NOMO-1 treated with dmso at 0.1 percent for 144 hours (cell line): ENCODE measurements around the gene OR52K1.

ENCODE experiments used
- DNase-seq: peaks from one replicate; lab custom pipeline; 2025; ENCODE audit not compliant: unreplicated experiment; lab: John Stamatoyannopoulos, UW

OR52K1 gene

DNA sequence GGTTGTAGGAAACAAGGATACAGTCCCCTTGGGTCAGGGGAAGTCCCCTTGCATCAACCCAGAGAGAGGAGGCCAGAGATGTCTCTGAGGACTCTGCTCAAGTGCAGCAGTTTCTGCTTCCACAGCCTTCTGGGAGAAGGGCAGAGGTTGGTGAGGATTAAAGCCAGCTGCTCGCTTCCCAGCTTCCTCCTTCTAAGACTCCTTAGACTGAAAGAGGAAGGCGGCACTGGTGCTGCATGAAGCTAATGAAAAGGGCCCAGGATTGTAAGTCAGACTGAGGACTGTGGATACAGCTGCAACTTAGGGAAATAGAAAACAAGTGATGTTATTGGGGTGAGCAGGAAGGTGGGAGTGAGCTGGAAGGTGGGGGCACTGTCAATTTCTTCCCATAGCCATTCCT is at the start of gene OR52K1:
TSS of gene OR52K1 (plus strand) at position 202 of the 400 bp plus-strand sequence. CDS start 6,255 bp downstream, outside the sequence.
- DNase-seq: peak; percentile 26

GRCh38 chr11:4433856-4434255 is 48.6 kb upstream of the OR52K1 start:
- no peak for DNase-seq

GRCh38 chr11:4436411-4436810 is 46.0 kb upstream of the OR52K1 start:
- no peak for DNase-seq

DNA sequence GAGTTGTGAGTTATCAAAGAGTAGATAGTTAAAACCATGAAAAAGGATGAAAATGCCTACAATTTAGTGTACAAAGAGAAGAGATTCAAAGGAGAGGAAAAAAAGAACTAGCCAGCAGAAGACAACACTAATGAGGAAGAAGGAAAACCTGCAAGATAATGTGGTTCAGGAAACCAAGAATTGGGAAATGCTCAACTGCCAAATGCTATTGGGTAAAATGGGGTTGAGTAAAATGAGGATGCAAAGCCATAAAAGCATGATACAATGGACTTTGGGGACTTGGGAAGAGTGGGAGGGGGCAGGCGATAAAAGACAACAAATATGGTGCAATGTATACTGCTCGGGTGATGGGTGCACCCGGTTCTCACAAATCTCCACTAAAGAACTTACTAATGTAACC is 40.9 kb upstream of the OR52K1 start:
- DNase-seq: peak; percentile 67

- DNase-seq: no peak
Observed at GRCh38 chr11:4443232-4443891, 39.1 kb upstream of the OR52K1 start.

- DNase-seq: no peak
Observed at GRCh38 chr11:4448995-4449394, 33.5 kb upstream of the OR52K1 start, which contains the start of gene OR52K2. OR52K2 (plus strand) TSS chr11:4449295; CDS start chr11:4449340, 45 bp downstream.

- no peak for DNase-seq
Observed at GRCh38 chr11:4453118-4453517, 29.3 kb upstream of the OR52K1 start.

- no peak for DNase-seq
Observed at GRCh38 chr11:4454021-4454420, 28.4 kb upstream of the OR52K1 start.

- DNase-seq: peak; percentile 96
Observed at GRCh38 chr11:4455419-4455818, 27.0 kb upstream of the OR52K1 start.

DNA sequence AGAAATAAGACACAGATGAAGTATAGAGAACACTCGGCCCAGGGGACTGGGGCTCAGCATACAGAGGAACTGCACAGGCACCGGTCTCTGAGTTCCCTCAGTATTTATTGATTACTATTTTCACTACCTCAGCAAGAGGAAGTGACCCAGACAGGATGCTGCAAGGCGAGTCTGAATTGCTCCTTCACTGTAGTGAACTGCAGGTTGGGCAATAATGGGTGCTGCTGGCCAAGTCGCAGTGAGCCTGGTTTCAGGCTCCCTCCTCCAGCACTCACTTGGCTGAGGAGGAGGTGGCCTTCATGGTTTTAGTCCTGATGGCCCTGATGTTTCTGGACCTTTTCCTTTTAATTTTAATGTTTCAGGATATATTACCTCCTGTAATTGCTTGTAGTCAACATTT is 22.9 kb upstream of the OR52K1 start:
- peak; percentile 74 for DNase-seq

DNA sequence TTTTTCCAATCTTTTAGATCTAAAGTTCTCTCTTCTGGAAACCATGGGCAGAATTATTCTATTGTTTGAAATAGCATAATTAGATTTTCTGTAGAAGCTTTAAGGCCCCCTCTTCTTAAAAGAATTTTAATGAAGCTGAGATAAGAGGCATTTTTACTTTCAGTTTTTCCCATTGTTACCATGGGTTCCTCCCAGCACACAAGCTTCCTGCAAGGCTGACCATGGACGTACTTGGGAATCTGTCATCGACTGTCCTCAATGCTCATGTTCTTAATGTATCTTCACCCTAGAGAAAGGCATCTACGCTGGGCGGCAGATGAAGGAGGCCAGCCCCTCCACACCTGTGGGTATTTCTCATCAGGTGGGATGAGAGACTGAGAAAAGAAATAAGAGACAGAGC is 22.3 kb upstream of the OR52K1 start:
- no peak for DNase-seq

DNA sequence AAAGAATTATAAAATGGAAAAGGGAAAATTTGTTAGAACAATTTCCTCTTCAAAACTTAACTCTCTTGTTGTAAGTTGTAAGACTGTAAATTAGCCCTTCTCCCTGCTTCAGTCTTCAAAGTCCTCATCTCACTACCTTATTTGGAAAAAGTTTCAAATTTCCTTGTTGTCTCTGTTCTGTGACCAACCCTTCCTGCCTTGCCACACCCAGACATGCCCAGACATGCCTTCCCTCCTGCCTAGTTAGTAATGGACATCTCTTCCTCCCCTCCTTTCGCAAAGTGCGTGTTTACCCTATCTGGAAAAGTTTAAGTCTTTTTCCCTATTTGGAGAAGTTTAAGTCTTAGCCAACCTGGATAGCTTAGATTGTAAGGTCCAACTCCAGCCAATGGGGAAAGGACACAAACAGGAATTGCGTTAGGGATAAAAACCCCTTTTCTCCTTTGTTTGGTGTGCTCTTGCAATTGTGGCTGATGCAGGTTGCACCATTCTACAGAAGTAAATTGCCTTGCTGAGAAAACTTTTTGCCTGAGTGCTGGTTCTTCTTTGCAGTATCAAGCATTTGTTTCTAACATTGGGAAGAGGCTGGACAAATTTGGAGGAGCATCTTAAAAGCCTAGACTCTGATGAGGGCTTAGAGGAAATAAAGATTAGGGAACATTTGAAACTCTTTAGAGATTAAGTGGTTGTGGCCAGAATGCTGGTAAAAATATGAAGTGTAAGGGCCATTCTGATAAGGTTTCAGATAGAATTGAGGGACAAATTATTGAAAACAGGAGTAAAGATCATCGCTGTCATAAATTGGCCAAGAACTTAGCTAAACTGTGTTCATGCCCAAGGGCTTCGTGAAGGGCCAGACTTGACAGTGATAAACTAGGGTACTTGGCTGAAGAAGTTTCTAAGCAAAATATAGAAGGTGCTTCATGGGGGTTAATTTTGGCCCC is 18.0 kb upstream of the OR52K1 start:
- DNase-seq: no peak

DNA sequence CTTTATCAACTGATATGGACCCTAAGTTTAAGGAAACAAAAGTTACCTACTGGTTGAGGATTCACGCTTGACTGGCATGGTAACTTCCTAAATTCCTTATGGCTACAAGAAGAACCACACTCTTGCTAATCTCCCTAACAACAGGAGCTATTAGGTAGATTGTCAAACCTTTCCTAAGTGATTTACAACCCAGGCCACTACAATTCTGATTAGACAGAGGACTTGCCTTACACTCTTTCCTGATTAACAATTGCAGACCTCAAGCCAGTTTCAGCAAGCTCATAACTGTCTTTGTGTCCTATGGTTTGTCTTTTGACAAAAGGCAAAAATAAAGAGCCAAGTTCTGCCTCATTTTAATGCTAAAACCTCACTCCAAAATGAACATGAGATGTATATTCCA is 17.0 kb upstream of the OR52K1 start:
- DNase-seq: no peak

DNA sequence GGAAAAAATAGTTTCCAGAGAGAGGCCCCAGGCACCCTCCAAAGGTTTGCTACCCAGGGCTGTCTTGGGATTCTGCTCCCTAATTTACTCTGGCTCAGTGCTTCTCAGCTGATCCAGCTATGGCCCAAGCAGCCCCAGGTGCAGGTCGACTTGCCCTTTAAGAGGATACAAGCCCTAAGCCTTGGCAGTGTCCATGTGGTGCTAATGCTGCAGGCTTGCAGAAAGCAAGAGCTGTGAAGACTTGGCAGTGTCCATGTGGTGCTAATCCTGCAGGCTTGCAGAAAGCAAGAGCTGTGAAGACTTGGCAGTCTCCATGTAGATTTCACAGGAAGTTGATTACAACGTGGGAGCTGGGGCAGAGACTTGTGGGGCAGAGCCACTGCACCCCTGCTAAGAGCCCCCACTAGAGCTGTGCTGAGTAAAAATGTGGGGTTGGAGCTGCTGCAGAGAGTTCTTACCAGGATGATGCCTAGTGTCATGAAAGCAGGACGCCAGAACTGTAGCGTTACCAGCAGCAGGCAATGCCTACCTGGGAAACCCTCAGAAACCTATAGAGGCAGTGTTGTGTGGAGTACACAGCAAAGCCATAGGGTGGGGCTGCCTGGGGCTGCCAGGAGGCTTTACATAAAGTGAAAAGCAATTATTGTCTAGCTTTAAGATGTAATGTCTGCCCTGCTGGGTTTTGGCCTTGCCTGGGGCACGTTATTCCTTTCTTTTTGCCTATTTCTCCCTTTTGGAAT is 16.1 kb upstream of the OR52K1 start:
- no peak for DNase-seq

GRCh38 chr11:4466871-4467442 is 15.5 kb upstream of the OR52K1 start:
- peak; percentile 42 for DNase-seq

DNA sequence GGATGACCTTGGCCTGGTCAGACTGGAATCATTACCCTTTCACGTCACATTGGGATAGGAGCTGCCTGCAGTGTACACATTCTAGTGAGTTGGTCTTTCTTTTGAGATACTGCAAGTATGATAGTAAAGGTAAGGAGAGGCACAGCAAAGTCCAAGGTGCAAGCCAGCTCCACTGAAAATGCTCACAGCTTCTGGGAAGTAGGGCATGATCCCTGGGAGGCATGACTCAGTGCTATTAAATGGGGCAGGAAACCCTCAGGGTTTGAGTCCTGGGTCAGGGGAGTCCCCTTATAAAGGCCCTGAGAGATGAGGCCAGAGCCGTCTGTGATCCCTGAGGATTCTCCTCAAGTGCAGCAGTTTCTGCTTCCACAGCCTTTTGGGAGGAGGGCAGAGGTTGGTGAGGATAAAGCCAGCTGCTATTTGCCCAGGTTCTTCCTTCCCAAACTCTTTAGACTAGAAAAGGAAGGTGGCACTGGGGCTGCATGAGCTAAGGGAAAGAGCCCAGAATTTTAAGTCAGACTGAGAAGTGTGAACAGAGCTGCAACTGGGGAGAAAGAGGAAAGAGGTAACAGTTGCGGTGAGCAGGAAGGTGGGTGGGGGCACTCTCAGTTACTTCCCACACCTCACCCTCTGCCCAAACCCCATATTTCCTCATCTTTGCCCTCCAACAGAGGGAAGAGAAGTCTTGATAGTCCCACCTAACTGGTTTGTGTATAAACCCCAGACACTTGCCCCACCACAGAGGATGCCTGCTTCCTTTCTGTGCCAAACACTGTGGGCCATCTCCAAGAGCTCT is 14.4 kb upstream of the OR52K1 start:
- DNase-seq: peak; percentile 50

GRCh38 chr11:4479644-4480043 is 2.8 kb upstream of the OR52K1 start:
- no peak for DNase-seq

DNA sequence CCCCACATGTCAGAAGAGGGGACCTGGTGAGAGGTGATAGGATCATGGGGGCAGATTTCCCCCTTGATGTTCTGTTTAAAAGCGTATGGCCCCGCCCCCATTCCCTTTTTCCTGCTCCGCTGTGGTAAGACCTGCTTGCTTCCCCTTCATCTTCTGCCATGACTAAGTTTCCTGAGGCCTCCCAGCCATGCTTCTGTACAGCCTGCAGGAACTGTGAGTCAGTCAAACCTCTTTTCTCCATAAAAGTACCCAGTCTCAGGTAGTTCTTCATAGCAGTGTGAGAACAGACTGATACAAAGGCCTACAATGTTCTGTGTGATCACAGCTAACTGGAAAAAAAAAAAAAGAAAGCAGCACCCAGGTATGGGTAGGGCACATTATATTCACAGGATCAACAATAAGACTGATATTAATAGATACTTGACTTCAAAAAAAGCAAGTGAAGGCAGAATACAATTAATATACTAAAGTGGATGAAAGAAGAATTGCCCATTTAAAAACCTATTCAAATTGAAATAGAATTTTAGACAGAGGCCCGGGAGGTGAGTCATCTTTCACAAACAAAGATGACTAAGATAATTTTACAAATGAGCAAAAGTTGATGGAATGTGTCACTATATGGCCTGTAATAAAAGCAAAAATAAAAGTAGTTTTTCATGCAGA is 1.7 kb upstream of the OR52K1 start:
- no peak for DNase-seq

GRCh38 chr11:4481240-4481582 is 1.2 kb upstream of the OR52K1 start:
- no peak for DNase-seq

DNA sequence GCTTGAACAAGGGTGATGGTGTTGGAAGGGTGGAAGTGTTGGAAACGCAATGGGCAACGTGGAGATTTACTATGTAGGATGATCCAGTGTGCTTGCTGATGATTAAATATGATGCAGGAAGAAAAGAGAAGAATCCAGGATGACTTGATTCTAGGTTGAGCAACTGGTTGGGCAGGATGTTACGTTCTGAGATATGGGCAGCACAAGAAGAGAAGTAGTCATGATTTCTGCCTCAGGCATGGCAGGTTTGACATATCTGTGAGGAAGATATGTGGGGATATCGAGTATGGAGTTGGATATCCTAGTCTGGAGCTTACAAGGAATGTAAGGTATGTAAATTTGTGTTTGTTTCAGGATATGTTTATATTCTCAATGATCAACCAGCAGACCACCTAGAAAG is 1.9 kb downstream of the OR52K1 start:
- DNase-seq: no peak
